IMR-90 (cell line): ENCODE measurements around the gene IL11RA. TPM values are rescaled to one million over a fixed set of nuclear protein-coding genes. Genes with fewer than 3 reads are reported as not detected.
A peak's percentile ranks its signal among the peaks of the same experiment; 100 is the strongest.

Experiments used
- ATAC-seq: fragments of 200-7000 bp; cut with Tn5 transposase; 2 replicates; pipeline ENCODE4 v1.9.1; 2020; ENCODE audit warnings: low read depth, mild to moderate bottlenecking, moderate library complexity
- BruUV-seq: library from RNA; stranded (reverse); fragments of 400-500 nt; replicated peaks from 2 replicates; lab custom pipeline; 2021; lab: Mats Ljungman, UMichigan
- CTCF ChIA-PET: fragments of 300-600 bp; formaldehyde crosslinking; extraction: SDS; loops from one replicate; lab custom pipeline; 2021; ENCODE audit warnings: antibody characterized with exemption; lab: Yijun Ruan, JAX
- POLR2A ChIA-PET: fragments of 300-600 bp; sonication (Branson Sonifier 250); formaldehyde crosslinking; loops from one replicate; lab custom pipeline; 2022; ENCODE audit warnings: antibody characterized with exemption; ENCODE audit not compliant: unreplicated experiment; lab: Charles Lee
- DNase-seq: peaks from one replicate; pipeline ENCODE4 v3.0.0; 2013
- H2AFZ ChIP-seq: replicated peaks from 2 replicates; pipeline ENCODE3; 2013; ENCODE audit warnings: low read length, mild to moderate bottlenecking; ENCODE audit not compliant: poor library complexity
- H2AK5ac ChIP-seq: 2 replicates; pipeline ENCODE4 v1.6.1; 2013; ENCODE audit warnings: low read depth, low read length, inconsistent platforms
- H2AK9ac ChIP-seq: replicated peaks from 2 replicates; pipeline ENCODE3; 2013; ENCODE audit warnings: mild to moderate bottlenecking, low read depth, low read length, moderate library complexity; ENCODE audit not compliant: poor library complexity
- H2BK120ac ChIP-seq: 2 replicates; pipeline ENCODE4 v1.6.1; 2013; ENCODE audit warnings: low read depth, low read length, inconsistent platforms
- H2BK15ac ChIP-seq: 3 replicates; pipeline ENCODE4 v1.6.1; 2013; ENCODE audit warnings: low read depth, low read length, inconsistent platforms
- H2BK20ac ChIP-seq: 2 replicates; pipeline ENCODE4 v1.6.1; 2013; ENCODE audit warnings: low read depth, mild to moderate bottlenecking, inconsistent platforms, low read length, moderate library complexity
- H2BK5ac ChIP-seq: 2 replicates; pipeline ENCODE4 v1.6.1; 2013; ENCODE audit warnings: mild to moderate bottlenecking, low read depth, low read length, inconsistent platforms; ENCODE audit not compliant: poor library complexity, severe bottlenecking
- H3K14ac ChIP-seq: replicated peaks from 2 replicates; pipeline ENCODE4 v1.6.1; 2013; ENCODE audit warnings: low read depth, low read length, inconsistent platforms
- H3K18ac ChIP-seq: 2 replicates; pipeline ENCODE4 v1.6.1; 2013; ENCODE audit warnings: low read depth, low read length, control low read depth
- H3K23ac ChIP-seq: 2 replicates; pipeline ENCODE4 v1.6.1; 2013; ENCODE audit warnings: low read depth, low read length, inconsistent platforms
- H3K27ac ChIP-seq: 2 replicates; pipeline ENCODE4 v1.5.1; 2013; ENCODE audit warnings: mild to moderate bottlenecking, control low read depth, low read length; ENCODE audit not compliant: insufficient read depth
- H3K27me3 ChIP-seq: 2 replicates; pipeline ENCODE4 v1.6.1; 2013; ENCODE audit warnings: low read length; ENCODE audit not compliant: control insufficient read depth, insufficient read depth
- H3K36me3 ChIP-seq: 2 replicates; pipeline ENCODE4 v1.6.1; 2013; ENCODE audit warnings: low read length, mixed read lengths; ENCODE audit not compliant: control insufficient read depth, insufficient read depth
- H3K4ac ChIP-seq: 2 replicates; pipeline ENCODE4 v1.6.1; 2013; ENCODE audit warnings: low read depth, low read length, inconsistent platforms
- H3K4me1 ChIP-seq: 2 replicates; pipeline ENCODE4 v1.6.1; 2013; ENCODE audit warnings: low read length, mixed read lengths; ENCODE audit not compliant: control insufficient read depth, insufficient read depth
- H3K4me2 ChIP-seq: 2 replicates; pipeline ENCODE4 v1.6.1; 2013; ENCODE audit warnings: low read depth, mild to moderate bottlenecking, control low read depth, low read length, moderate library complexity
- H3K4me3 ChIP-seq: 2 replicates; pipeline ENCODE4 v1.5.1; 2013; ENCODE audit warnings: low read depth, mild to moderate bottlenecking, control low read depth, low read length, moderate library complexity; ENCODE audit not compliant: insufficient read depth
- H3K56ac ChIP-seq: 2 replicates; pipeline ENCODE4 v1.6.1; 2013; ENCODE audit warnings: low read length, inconsistent platforms; ENCODE audit not compliant: insufficient read depth; ENCODE audit errors: extremely low read depth
- H3K79me1 ChIP-seq, 2 experiments: 2 replicates each; pipeline ENCODE4 v1.6.1; 2013; ENCODE audit warnings: low read length in 2 of 2, inconsistent platforms in 1 of 2, low read depth in 1 of 2
- H3K9ac ChIP-seq: 2 replicates; pipeline ENCODE4 v1.6.1; 2013; ENCODE audit warnings: low read depth, low read length, control low read depth
- H3K9me1 ChIP-seq: 2 replicates; pipeline ENCODE4 v1.6.1; 2013; ENCODE audit warnings: low read length, inconsistent platforms; ENCODE audit not compliant: insufficient read depth
- H3K9me3 ChIP-seq: 2 replicates; pipeline ENCODE4 v1.6.1; 2013; ENCODE audit warnings: low read length; ENCODE audit not compliant: control insufficient read depth, insufficient read depth
- H4K20me1 ChIP-seq: 2 replicates; pipeline ENCODE4 v1.6.1; 2013; ENCODE audit warnings: low read length, inconsistent platforms; ENCODE audit not compliant: insufficient read depth
- H4K5ac ChIP-seq: 2 replicates; pipeline ENCODE4 v1.6.1; 2013; ENCODE audit warnings: mild to moderate bottlenecking, low read depth, low read length, control low read depth
- H4K8ac ChIP-seq, 2 experiments: 2 replicates each; pipeline ENCODE4 v1.6.1; 2013; ENCODE audit warnings: low read depth in 2 of 2, low read length in 2 of 2, control low read depth in 1 of 2, inconsistent platforms in 1 of 2
- H4K91ac ChIP-seq: 2 replicates; pipeline ENCODE4 v1.6.1; 2013; ENCODE audit warnings: low read depth, low read length, inconsistent platforms; ENCODE audit not compliant: insufficient read depth
- BHLHE40 ChIP-seq: fragments of 150-350 bp; IDR thresholded peaks from 2 replicates; pipeline ENCODE4 v1.6.1; 2016; ENCODE audit warnings: mild to moderate bottlenecking, low read depth, low read length
- CEBPB ChIP-seq: IDR thresholded peaks from 2 replicates; pipeline ENCODE4 v1.6.1; 2012; ENCODE audit warnings: low read depth, low read length, improper control_type of control experiment
- CHD1 ChIP-seq: IDR thresholded peaks from 2 replicates; pipeline ENCODE4 v1.6.1; 2012; ENCODE audit warnings: low read depth, low read length, improper control_type of control experiment
- CTCF ChIP-seq: conservative IDR thresholded peaks from 2 replicates; pipeline ENCODE4 v1.5.1; 2012; ENCODE audit warnings: mild to moderate bottlenecking, low read depth, low read length, improper control_type of control experiment
- ELK1 ChIP-seq: fragments of 150-350 bp; IDR thresholded peaks from 2 replicates; pipeline ENCODE4 v1.6.1; 2016; ENCODE audit warnings: low read depth, mild to moderate bottlenecking, low read length, moderate library complexity, borderline replicate concordance
- FOS ChIP-seq: fragments of 150-350 bp; IDR thresholded peaks from 2 replicates; pipeline ENCODE4 v1.6.1; 2016; ENCODE audit warnings: low read depth, low read length
- MAFK ChIP-seq: IDR thresholded peaks from 2 replicates; pipeline ENCODE4 v1.6.1; 2012; ENCODE audit warnings: low read depth, low read length, improper control_type of control experiment
- MAZ ChIP-seq: IDR thresholded peaks from 2 replicates; pipeline ENCODE4 v1.6.1; 2012; ENCODE audit warnings: low read depth, mild to moderate bottlenecking, low read length, improper control_type of control experiment, moderate library complexity, borderline replicate concordance
- MXI1 ChIP-seq: IDR thresholded peaks from 2 replicates; pipeline ENCODE4 v1.6.1; 2012; ENCODE audit warnings: low read depth, mild to moderate bottlenecking, low read length, moderate library complexity, borderline replicate concordance
- NFE2L2 ChIP-seq: fragments of 150-350 bp; IDR thresholded peaks from 2 replicates; pipeline ENCODE4 v1.6.1; 2016; ENCODE audit warnings: low read depth, mild to moderate bottlenecking, low read length
- POLR2A ChIP-seq: IDR thresholded peaks from 2 replicates; pipeline ENCODE4 v1.6.1; 2012; ENCODE audit warnings: mild to moderate bottlenecking, low read depth, low read length
- RAD21 ChIP-seq: IDR thresholded peaks from 2 replicates; pipeline ENCODE4 v1.6.1; 2012; ENCODE audit warnings: low read length, improper control_type of control experiment
- RCOR1 ChIP-seq: IDR thresholded peaks from 2 replicates; pipeline ENCODE4 v1.6.1; 2012; ENCODE audit warnings: mild to moderate bottlenecking, low read length, improper control_type of control experiment; ENCODE audit not compliant: insufficient replicate concordance
- RFX5 ChIP-seq: IDR thresholded peaks from 2 replicates; pipeline ENCODE4 v1.8.0; 2012; ENCODE audit warnings: low read depth, mild to moderate bottlenecking, low read length, moderate library complexity
- SMC3 ChIP-seq: fragments of 150-350 bp; IDR thresholded peaks from 2 replicates; pipeline ENCODE4 v1.6.1; 2016; ENCODE audit warnings: low read depth, mild to moderate bottlenecking, antibody characterized with exemption, low read length, moderate library complexity
- USF2 ChIP-seq: fragments of 150-350 bp; IDR thresholded peaks from 2 replicates; pipeline ENCODE4 v1.6.1; 2017; ENCODE audit warnings: mild to moderate bottlenecking, antibody characterized with exemption, low read length, low read depth
- WGBS, 2 experiments: methylation state at CpG; one replicate each; pipeline versions ENCODE4 v1.1.5 to v1.1.7; 2013; ENCODE audit warnings: missing lambda C conversion rate in 2 of 2; ENCODE audit not compliant: insufficient read length in 1 of 2; ENCODE audit errors: extremely low coverage in 2 of 2; 5-methylcytosine and 5-hydroxymethylcytosine counted together
- dilution Hi-C: fragments of 300-500 bp; cut with HindIII; formaldehyde crosslinking; loops from one replicate; pipeline ENCODE4 v1.14.3; 2018; ENCODE audit warnings: low sequenced_read_pairs; ENCODE audit not compliant: unreplicated experiment
- in situ Hi-C: fragments of 300-500 bp; cut with MboI; formaldehyde crosslinking; loops from 3 replicates; pipeline ENCODE4 v1.14.3; 2019; ENCODE audit warnings: low sequenced_read_pairs, inconsistent platforms, mixed read lengths
- intact Hi-C: fragments of 100-400 bp; cut with micrococcal nuclease; formaldehyde crosslinking; loops from 2 replicates; pipeline ENCODE4 v1.10.0; 2022
- polyA plus RNA-seq, 3 experiments: library from polyadenylated mRNA; depleted of rRNA; stranded (reverse); fragments of >200 nt; gene quantifications; 2 replicates each; pipeline ENCODE4 v1.2.3, GENCODE V29; 2012; ENCODE audit warnings: low replicate concordance in 1 of 3
- total RNA-seq: library from RNA; depleted of rRNA; stranded (reverse); fragments of >200 nt; gene quantifications from 2 replicates; pipeline ENCODE4 v1.2.3, GENCODE V29; 2012

The IL11RA gene
- total and polyA plus RNA-seq, 2 of the 4 experiments (the other 2 are of a cell fraction): 8.2 to 15.9 TPM

- ChIA-PET CTCF (no interaction called here), POLR2A (no interaction called here)
- peaks cover 12% of the 10 kb centered on the region for H3K9me1 ChIP-seq
- no peak overlapping the region for H3K27ac ChIP-seq
- BruUV-seq: no TSS peak
- no peak overlapping the region for H3K56ac ChIP-seq
- H3K18ac ChIP-seq: no peak overlapping the region
- no peak overlapping the region for H2AK5ac ChIP-seq
- H3K79me1 ChIP-seq: peaks cover 8 to 15% of the 10 kb centered on the region in 2 experiments; a peak in 3 of 4 replicates
- no peak overlapping the region for H2BK120ac ChIP-seq
- peaks cover 3% of the 10 kb centered on the region; the same call in 1 of the 2 replicates for H3K36me3 ChIP-seq
- dilution Hi-C loops: no loop called here
- no peak overlapping the region for H2AFZ ChIP-seq
- ATAC-seq: no peak
- peaks cover 6% of the 10 kb centered on the region; the same call in 1 of the 2 replicates for H3K4me1 ChIP-seq
- H3K27me3 ChIP-seq: peaks cover 24% of the 10 kb centered on the region
- peaks cover 5% of the 10 kb centered on the region; the same call in 1 of the 2 replicates for H4K20me1 ChIP-seq
- no peak overlapping the region for H3K14ac ChIP-seq
- peak overlapping the region; percentile 37 for H2AK9ac ChIP-seq
- H2BK15ac ChIP-seq: no peak overlapping the region
- TF ChIP-seq CEBPB: no peak
- TF ChIP-seq NFE2L2: no peak
- no peak for TF ChIP-seq BHLHE40
- TF ChIP-seq CTCF: no peak
- no peak for TF ChIP-seq POLR2A
- no peak for TF ChIP-seq SMC3
- TF ChIP-seq ELK1: no peak
- TF ChIP-seq MAZ: no peak
- TF ChIP-seq RFX5: no peak
- no peak for TF ChIP-seq RAD21
- TF ChIP-seq RCOR1: no peak
- no peak for TF ChIP-seq USF2
- TF ChIP-seq CHD1: no peak
- TF ChIP-seq MXI1: no peak
- TF ChIP-seq FOS: no peak
- TF ChIP-seq MAFK: no peak
- no peak overlapping the region for H4K91ac ChIP-seq
- H4K8ac ChIP-seq: no peak overlapping the region
- no peak for DNase-seq
- in situ Hi-C loops: loop anchor here (10.0 kb wide), 1 partner anchor 173 kb away; no protein-coding TSS in a partner anchor
- no peak overlapping the region for H3K4ac ChIP-seq
- H3K9ac ChIP-seq: no peak overlapping the region
- intact Hi-C loops: no loop called here
- H3K9me3 ChIP-seq: no peaks in the 10 kb centered on the region
- no peak overlapping the region for H3K4me2 ChIP-seq
- no peak overlapping the region for H3K4me3 ChIP-seq
- no peak overlapping the region for H2BK20ac ChIP-seq
- no peak overlapping the region for H4K5ac ChIP-seq
- H2BK5ac ChIP-seq: no peak overlapping the region
- 60% methylated on average over 1 of the region's 2 CpGs; no CpG with 5 or more reads in 1 of the 2 experiments for WGBS, 2 experiments
- H3K23ac ChIP-seq: no peak overlapping the region
These were observed 44.7 kb upstream of the IL11RA start for GRCh38 chr9:34607331-34607730.
